Measurements from ENCODE around the gene GPRC5B. TPM values are rescaled to one million over a fixed set of nuclear protein-coding genes. Genes with fewer than 3 reads are reported as not detected.

The GPRC5B gene
- total RNA-seq, 4 donors from 2014 or later: 19.9 to 34.1 (median 27.7) TPM

GRCh38 chr16:19853132-19853741, 31.4 kb downstream of the GPRC5B start:
- intact Hi-C loops (cut with DNase I): no loop called here
- WGBS, 2 donors: 84 to 88% methylated on average over 8 of the region's 8 CpGs

GRCh38 chr16:19851476-19851875, 33.2 kb downstream of the GPRC5B start:
- H3K4me3 ChIP-seq (replicated peaks in 1 of 3): no peak overlapping the region
- H3K27me3 ChIP-seq: no peaks in the 10 kb centered on the region
- TF ChIP-seq POLR2A (IDR thresholded peaks at IDR 0.05): no peak
- no peak for TF ChIP-seq CTCF (IDR thresholded peaks at IDR 0.05)
- H3K4me1 ChIP-seq: no peaks in the 10 kb centered on the region
- intact Hi-C loops (cut with DNase I): no loop called here
- no peak for DNase-seq
- WGBS, 2 donors: 84 to 88% methylated on average over 7 of the region's 7 CpGs
- peak overlapping the region in 1 of 3 donors; percentile 20 for H3K27ac ChIP-seq
- H3K9me3 ChIP-seq: no peaks in the 10 kb centered on the region
- peaks cover 0 to 4% of the 10 kb centered on the region in 2 donors for H3K36me3 ChIP-seq

More at GRCh38 chr16:19853132-19853741, 31.4 kb downstream of the GPRC5B start:
- H3K36me3 ChIP-seq: peaks cover 0 to 6% of the 10 kb centered on the region in 2 donors
- TF ChIP-seq POLR2A (IDR thresholded peaks at IDR 0.05) (no peak), CTCF (IDR thresholded peaks at IDR 0.05) (no peak)
- H3K27me3 ChIP-seq: no peaks in the 10 kb centered on the region
- H3K9me3 ChIP-seq: no peaks in the 10 kb centered on the region
- no peak overlapping the region for H3K4me3 ChIP-seq (replicated peaks in 1 of 3)
- no peak overlapping the region for H3K27ac ChIP-seq
- no peak for DNase-seq
- no peaks in the 10 kb centered on the region for H3K4me1 ChIP-seq

GRCh38 chr16:19850131-19850817, 34.4 kb downstream of the GPRC5B start:
- no peaks in the 10 kb centered on the region for H3K4me1 ChIP-seq
- intact Hi-C loops (cut with DNase I): no loop called here
- no peaks in the 10 kb centered on the region for H3K9me3 ChIP-seq
- no peak for TF ChIP-seq CTCF (IDR thresholded peaks at IDR 0.05)
- TF ChIP-seq POLR2A (IDR thresholded peaks at IDR 0.05): no peak
- no peak overlapping the region for H3K27ac ChIP-seq
- whole genome bisulfite sequencing, 2 donors: 89 to 90% methylated on average over 11 of the region's 11 CpGs
- no peaks in the 10 kb centered on the region for H3K27me3 ChIP-seq
- H3K4me3 ChIP-seq (replicated peaks in 1 of 3): no peak overlapping the region
- DNase-seq: no peak
- H3K36me3 ChIP-seq: no peaks in the 10 kb centered on the region

GRCh38 chr16:19848756-19849155, 35.9 kb downstream of the GPRC5B start:
- no peak for DNase-seq
- Histone ChIP-seq H3K4me1 (no peaks in the 10 kb centered on the region), H3K27ac (no peak overlapping the region), H3K27me3 (no peaks in the 10 kb centered on the region), H3K4me3 (replicated peaks in 1 of 3) (no peak overlapping the region), H3K36me3 (no peaks in the 10 kb centered on the region), H3K9me3 (no peaks in the 10 kb centered on the region)
- TF ChIP-seq POLR2A (IDR thresholded peaks at IDR 0.05) (no peak), CTCF (IDR thresholded peaks at IDR 0.05) (no peak)
- intact Hi-C loops (cut with DNase I): no loop called here
- WGBS, 2 donors: 89 to 90% methylated on average over 3 of the region's 3 CpGs

GRCh38 chr16:19846436-19846835, 38.2 kb downstream of the GPRC5B start:
- H3K36me3 ChIP-seq: no peaks in the 10 kb centered on the region
- intact Hi-C loops (cut with DNase I): no loop called here
- no peak for TF ChIP-seq CTCF (IDR thresholded peaks at IDR 0.05)
- 91 to 97% methylated on average over 5 of the region's 5 CpGs for WGBS, 2 donors
- no peak for DNase-seq
- no peak overlapping the region for H3K27ac ChIP-seq
- no peak overlapping the region for H3K4me3 ChIP-seq (replicated peaks in 1 of 3)
- no peaks in the 10 kb centered on the region for H3K27me3 ChIP-seq
- no peaks in the 10 kb centered on the region for H3K4me1 ChIP-seq
- no peaks in the 10 kb centered on the region for H3K9me3 ChIP-seq

Measured in thyroid gland (tissue), 4 donors.